ENCODE data around the gene GPC3.

Gene GPC3

DNA sequence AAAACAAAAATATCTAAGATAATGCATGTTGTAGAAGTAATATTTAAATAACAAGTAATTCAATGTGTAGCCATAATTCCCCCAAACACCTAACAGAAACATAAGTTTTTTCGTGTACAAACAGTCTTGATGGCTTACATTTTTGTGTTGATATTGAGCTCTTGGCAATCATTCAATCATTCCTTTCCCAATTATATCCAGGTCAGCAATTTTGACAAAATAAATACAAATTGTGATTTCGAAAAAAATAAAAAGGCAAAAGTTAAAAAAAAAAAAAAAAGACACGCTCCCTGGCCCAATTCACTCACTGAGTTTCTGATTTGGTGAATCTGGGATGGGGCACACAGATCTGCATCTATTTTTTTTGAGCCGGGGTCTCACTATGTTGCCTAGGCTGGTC lies 382.5 kb downstream of the GPC3 start:
- peaks cover 95% of the 10 kb centered on the region for H3K27me3 ChIP-seq
- no peak overlapping the region for H3K4me3 ChIP-seq
- no peaks in the 10 kb centered on the region for H3K36me3 ChIP-seq
- no peak overlapping the region for H3K9ac ChIP-seq
- H3K9me3 ChIP-seq: no peaks in the 10 kb centered on the region
- no peak overlapping the region for H3K4me2 ChIP-seq
- no peak for TF ChIP-seq Cebpa-rat (IDR thresholded peaks at IDR 0.05)
- peaks cover 10% of the 10 kb centered on the region for H3K4me1 ChIP-seq
- H4K20me1 ChIP-seq: peaks cover 5% of the 10 kb centered on the region; the same call in 1 of the 2 replicates
- H3K27ac ChIP-seq: no peak overlapping the region

DNA sequence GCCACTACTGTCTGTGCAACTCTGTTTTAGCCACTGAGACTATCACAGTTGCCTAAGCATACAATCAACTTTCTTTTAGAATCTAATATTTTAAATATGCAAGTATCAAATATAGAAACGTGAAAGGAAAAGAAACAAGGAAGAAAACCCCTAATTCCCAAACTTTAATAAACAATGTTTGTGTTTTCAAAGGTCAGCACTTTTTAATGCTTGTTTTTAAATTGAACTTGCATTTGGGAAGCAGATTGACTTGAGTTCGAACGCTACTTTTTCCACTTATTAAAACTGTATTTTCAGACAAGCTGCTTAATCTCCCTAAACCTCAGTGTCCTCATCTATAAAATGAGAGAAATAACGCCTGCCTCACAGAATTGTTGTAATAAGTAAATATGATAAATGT lies 384.3 kb downstream of the GPC3 start:
- H3K4me3 ChIP-seq: no peak overlapping the region
- peaks cover 5% of the 10 kb centered on the region; the same call in 1 of the 2 replicates for H4K20me1 ChIP-seq
- no peak overlapping the region for H3K27ac ChIP-seq
- TF ChIP-seq Cebpa-rat (IDR thresholded peaks at IDR 0.05): no peak
- H3K9me3 ChIP-seq: no peaks in the 10 kb centered on the region
- H3K4me1 ChIP-seq: no peaks in the 10 kb centered on the region
- H3K9ac ChIP-seq: no peak overlapping the region
- H3K36me3 ChIP-seq: no peaks in the 10 kb centered on the region
- no peak overlapping the region for H3K4me2 ChIP-seq
- peaks cover 97% of the 10 kb centered on the region for H3K27me3 ChIP-seq

GRCh38 chrX:133600536-133600935 lies 384.9 kb downstream of the GPC3 start:
- no peaks in the 10 kb centered on the region for H3K9me3 ChIP-seq
- H3K4me3 ChIP-seq: no peak overlapping the region
- H4K20me1 ChIP-seq: peaks cover 5% of the 10 kb centered on the region; the same call in 1 of the 2 replicates
- TF ChIP-seq Cebpa-rat (IDR thresholded peaks at IDR 0.05): no peak
- no peaks in the 10 kb centered on the region for H3K36me3 ChIP-seq
- H3K4me1 ChIP-seq: no peaks in the 10 kb centered on the region
- H3K4me2 ChIP-seq: no peak overlapping the region
- peaks cover 97% of the 10 kb centered on the region for H3K27me3 ChIP-seq
- H3K9ac ChIP-seq: no peak overlapping the region
- H3K27ac ChIP-seq: no peak overlapping the region

DNA sequence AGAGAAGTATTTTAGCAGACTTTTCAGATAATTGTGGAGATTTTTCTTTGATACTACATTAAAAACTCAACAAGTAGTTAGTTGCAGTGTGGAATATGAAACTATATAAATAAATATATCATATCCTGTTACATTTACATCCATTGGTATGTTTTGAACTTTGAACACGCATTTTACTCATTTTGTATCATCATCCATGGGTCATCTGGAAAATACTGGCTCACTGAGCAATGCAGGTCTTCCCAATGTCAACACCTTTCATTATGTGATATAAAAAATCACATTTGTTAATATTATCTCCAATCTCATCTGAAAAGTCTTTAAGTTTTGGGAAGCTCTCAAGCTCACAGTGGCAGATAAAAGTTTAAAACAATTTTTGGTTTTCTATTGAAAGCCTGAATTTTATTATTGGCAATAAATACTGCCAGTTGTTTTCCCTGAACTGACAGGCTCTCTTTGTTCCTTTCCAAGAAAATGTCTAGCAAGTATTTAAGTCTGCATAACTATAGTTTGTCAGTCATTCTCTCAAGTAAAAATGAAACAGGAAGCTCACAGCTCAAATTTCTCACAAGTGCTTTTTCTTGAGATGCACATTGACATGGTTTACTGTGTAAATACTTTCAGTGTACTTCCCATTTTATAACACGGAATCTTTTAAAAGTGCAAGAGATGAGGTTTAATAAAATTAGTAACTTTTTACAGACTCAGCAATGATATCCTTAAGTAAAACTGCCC lies 386.6 kb downstream of the GPC3 start:
- no peak overlapping the region for H3K27ac ChIP-seq
- TF ChIP-seq Cebpa-rat (IDR thresholded peaks at IDR 0.05): no peak
- peaks cover 97% of the 10 kb centered on the region for H3K27me3 ChIP-seq
- no peaks in the 10 kb centered on the region for H3K4me1 ChIP-seq
- H3K36me3 ChIP-seq: no peaks in the 10 kb centered on the region
- H4K20me1 ChIP-seq: peaks cover 5% of the 10 kb centered on the region; the same call in 1 of the 2 replicates
- no peak overlapping the region for H3K4me3 ChIP-seq
- no peaks in the 10 kb centered on the region for H3K9me3 ChIP-seq
- H3K9ac ChIP-seq: no peak overlapping the region
- no peak overlapping the region for H3K4me2 ChIP-seq

DNA sequence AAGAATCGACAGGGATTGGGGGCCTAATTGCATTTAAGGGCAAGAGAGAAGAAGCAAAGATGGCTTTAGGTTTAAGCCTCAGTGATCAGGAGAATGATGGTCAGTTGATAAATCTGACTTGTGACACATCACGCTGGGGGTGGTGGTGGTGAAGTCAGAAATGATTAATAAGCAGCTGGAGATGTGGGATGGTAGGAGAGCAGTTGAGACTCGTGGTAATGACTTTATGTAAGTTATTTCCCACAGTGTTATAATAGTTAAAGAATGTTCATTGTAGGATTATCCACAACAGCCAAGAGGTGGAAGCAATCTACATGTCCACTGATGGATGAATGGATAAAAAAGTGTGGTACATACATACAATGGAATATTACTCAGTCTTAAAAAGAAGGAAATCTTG lies 391.2 kb downstream of the GPC3 start:
- peaks cover 96% of the 10 kb centered on the region for H3K27me3 ChIP-seq
- H3K4me2 ChIP-seq: no peak overlapping the region

GRCh38 chrX:133593531-133593930 lies 391.9 kb downstream of the GPC3 start:
- Histone ChIP-seq H3K9me3 (no peaks in the 10 kb centered on the region), H3K4me1 (no peaks in the 10 kb centered on the region)
- TF ChIP-seq Cebpa-rat (IDR thresholded peaks at IDR 0.05): no peak

More for the DNA sequence above, 391.2 kb downstream of the GPC3 start:
- no peak overlapping the region for H3K4me3 ChIP-seq
- no peaks in the 10 kb centered on the region for H3K4me1 ChIP-seq
- H3K36me3 ChIP-seq: no peaks in the 10 kb centered on the region
- H3K9ac ChIP-seq: no peak overlapping the region
- H3K27ac ChIP-seq: no peak overlapping the region
- no peaks in the 10 kb centered on the region; the same call in 1 of the 2 replicates for H4K20me1 ChIP-seq
- TF ChIP-seq Cebpa-rat (IDR thresholded peaks at IDR 0.05): no peak
- H3K9me3 ChIP-seq: no peaks in the 10 kb centered on the region

GRCh38 chrX:133590703-133591505 lies 394.5 kb downstream of the GPC3 start:
- Histone ChIP-seq H3K4me2 (no peak overlapping the region), H3K9me3 (no peaks in the 10 kb centered on the region), H3K4me3 (no peak overlapping the region), H3K36me3 (no peaks in the 10 kb centered on the region), H3K27me3 (peaks cover 96% of the 10 kb centered on the region), H3K27ac (no peak overlapping the region), H3K9ac (no peak overlapping the region), H4K20me1 (no peaks in the 10 kb centered on the region; the same call in 1 of the 2 replicates), H3K4me1 (no peaks in the 10 kb centered on the region)
- no peak for TF ChIP-seq Cebpa-rat (IDR thresholded peaks at IDR 0.05)

More at GRCh38 chrX:133593531-133593930, 391.9 kb downstream of the GPC3 start:
- no peak overlapping the region for H3K9ac ChIP-seq
- H3K36me3 ChIP-seq: no peaks in the 10 kb centered on the region
- no peaks in the 10 kb centered on the region; the same call in 1 of the 2 replicates for H4K20me1 ChIP-seq
- H3K27me3 ChIP-seq: peaks cover 95% of the 10 kb centered on the region
- no peak overlapping the region for H3K4me3 ChIP-seq
- H3K4me2 ChIP-seq: no peak overlapping the region
- H3K27ac ChIP-seq: no peak overlapping the region

DNA sequence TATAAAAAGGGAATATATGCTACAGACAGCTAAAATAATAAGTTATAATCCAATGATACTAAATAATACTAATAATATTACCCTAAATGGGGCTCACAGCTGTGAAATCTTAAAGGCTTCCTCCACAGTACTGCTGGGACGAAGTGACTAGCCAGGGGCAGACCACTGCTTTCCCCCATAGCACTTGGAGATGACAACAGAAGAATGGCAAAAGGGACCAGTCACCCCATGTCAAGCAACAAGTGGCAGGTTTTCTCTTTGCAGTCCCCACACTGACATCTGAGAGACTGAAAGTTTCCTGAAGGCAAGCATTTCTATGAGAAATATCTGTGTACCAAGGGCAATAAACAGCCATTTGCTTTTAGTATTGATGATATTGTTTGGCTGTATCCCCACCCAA lies 396.6 kb downstream of the GPC3 start:
- Histone ChIP-seq H3K9me3 (no peaks in the 10 kb centered on the region), H3K27me3 (peaks cover 95% of the 10 kb centered on the region), H3K4me2 (no peak overlapping the region), H3K36me3 (no peaks in the 10 kb centered on the region), H3K9ac (no peak overlapping the region), H3K4me1 (no peaks in the 10 kb centered on the region), H3K27ac (no peak overlapping the region), H3K4me3 (no peak overlapping the region), H4K20me1 (no peaks in the 10 kb centered on the region; the same call in 1 of the 2 replicates)
- no peak for TF ChIP-seq Cebpa-rat (IDR thresholded peaks at IDR 0.05)

GRCh38 chrX:133587818-133588217 lies 397.6 kb downstream of the GPC3 start:
- no peak for TF ChIP-seq Cebpa-rat (IDR thresholded peaks at IDR 0.05)
- no peaks in the 10 kb centered on the region for H3K36me3 ChIP-seq
- H3K9ac ChIP-seq: no peak overlapping the region
- H4K20me1 ChIP-seq: no peaks in the 10 kb centered on the region; the same call in 1 of the 2 replicates
- no peak overlapping the region for H3K4me2 ChIP-seq
- H3K27me3 ChIP-seq: peaks cover 95% of the 10 kb centered on the region
- H3K27ac ChIP-seq: no peak overlapping the region
- H3K4me3 ChIP-seq: no peak overlapping the region
- no peaks in the 10 kb centered on the region for H3K4me1 ChIP-seq
- H3K9me3 ChIP-seq: no peaks in the 10 kb centered on the region

- no peaks in the 10 kb centered on the region for H3K4me1 ChIP-seq
- H3K27ac ChIP-seq: no peak overlapping the region
- H3K27me3 ChIP-seq: peaks cover 96% of the 10 kb centered on the region
- H3K36me3 ChIP-seq: no peaks in the 10 kb centered on the region
- no peak for TF ChIP-seq Cebpa-rat (IDR thresholded peaks at IDR 0.05)
- no peaks in the 10 kb centered on the region; the same call in 1 of the 2 replicates for H4K20me1 ChIP-seq
- no peak overlapping the region for H3K9ac ChIP-seq
- no peak overlapping the region for H3K4me2 ChIP-seq
- H3K4me3 ChIP-seq: no peak overlapping the region
- no peaks in the 10 kb centered on the region for H3K9me3 ChIP-seq
Observed at GRCh38 chrX:133587071-133587470, 398.3 kb downstream of the GPC3 start.

Data from BLaER1 (cell line).